Tibial nerve (tissue), 4 donors: Measurements from ENCODE around the gene IFNAR1.

Experiments
- CTCF ChIP-seq, 5 experiments: fragments of 200-600 bp in 3 of 5; fragments of 450-650 bp in 2 of 5; sonication (generic) in 3 of 5; IDR thresholded peaks; one replicate each; pipeline ENCODE4 v1.5.1; 2016 to 2019; ENCODE audit warnings: antibody characterized with exemption in 5 of 5, mild to moderate bottlenecking in 3 of 5, moderate library complexity in 2 of 5
- EP300 ChIP-seq, 2 donors: sonication (generic); formaldehyde crosslinking; IDR thresholded peaks; one replicate each; pipeline ENCODE4 v1.6.1; 2017; ENCODE audit warnings: antibody characterized with exemption in 2 of 2, mild to moderate bottlenecking in 1 of 2
- POLR2A ChIP-seq, 2 donors: fragments of 450-650 bp; IDR thresholded peaks; one replicate each; pipeline ENCODE4 v1.6.1; 2017; ENCODE audit warnings: antibody characterized with exemption in 2 of 2, mild to moderate bottlenecking in 2 of 2, moderate library complexity in 2 of 2

GRCh38 chr21:33355355-33355754, 30.6 kb downstream of the IFNAR1 start:
- TF ChIP-seq CTCF (IDR thresholded peaks at IDR 0.05): no peak
- TF ChIP-seq POLR2A (IDR thresholded peaks at IDR 0.05): no peak
- no peak for TF ChIP-seq EP300 (IDR thresholded peaks at IDR 0.05)
